RWPE1 (cell line): Measurements from ENCODE around the gene KRT6C.
"Not testable (repeated sequence)": the region's sequence is repeated elsewhere in the genome, so short reads cannot be mapped to it uniquely, and the experiment has no call there.

Experiments used
- CTCF ChIA-PET: fragments of 350-600 bp; sonication (Branson Sonifier 250); formaldehyde crosslinking; extraction: SDS; loops from one replicate; lab custom pipeline; 2021; lab: Yijun Ruan, JAX
- POLR2A ChIA-PET: fragments of 400-600 bp; formaldehyde crosslinking; extraction: SDS; loops from one replicate; lab custom pipeline; 2020; ENCODE audit warnings: antibody characterized with exemption; ENCODE audit not compliant: low non-redundant PET; lab: Yijun Ruan, JAX
- DNase-seq: peaks from one replicate; pipeline ENCODE4 v3.0.0; 2012; ENCODE audit warnings: low spot score
- H3K27ac ChIP-seq: fragments of 450-650 bp; 2 replicates; pipeline ENCODE4 v1.5.1; 2017
- TF ChIP-seq, protein P1 (sequence below): fragments of 450-650 bp; conservative IDR thresholded peaks from 2 replicates; pipeline ENCODE4 v1.5.1; 2017; ENCODE audit warnings: low read depth, mild to moderate bottlenecking

The KRT6C gene

DNA sequence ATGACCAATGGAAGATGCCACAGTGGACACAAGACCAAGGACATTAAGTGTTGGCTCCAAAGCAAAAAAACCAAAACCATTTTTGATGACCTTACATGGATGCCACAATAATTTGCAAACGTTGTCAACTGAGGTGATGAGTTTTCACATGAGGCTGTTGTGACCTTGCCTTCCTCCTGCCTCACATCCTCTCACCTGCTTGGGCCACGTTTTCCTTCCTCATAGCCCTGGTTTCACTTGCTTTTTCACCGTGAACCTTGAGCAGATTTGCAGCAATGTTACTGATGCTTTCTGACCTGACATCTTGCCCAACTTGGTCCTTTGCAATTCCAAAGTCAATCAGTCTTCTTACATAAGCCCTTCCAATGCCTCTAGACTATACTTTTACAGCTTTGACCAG, 25.4 kb downstream of the KRT6C start:
- TF ChIP-seq, protein P1, sequence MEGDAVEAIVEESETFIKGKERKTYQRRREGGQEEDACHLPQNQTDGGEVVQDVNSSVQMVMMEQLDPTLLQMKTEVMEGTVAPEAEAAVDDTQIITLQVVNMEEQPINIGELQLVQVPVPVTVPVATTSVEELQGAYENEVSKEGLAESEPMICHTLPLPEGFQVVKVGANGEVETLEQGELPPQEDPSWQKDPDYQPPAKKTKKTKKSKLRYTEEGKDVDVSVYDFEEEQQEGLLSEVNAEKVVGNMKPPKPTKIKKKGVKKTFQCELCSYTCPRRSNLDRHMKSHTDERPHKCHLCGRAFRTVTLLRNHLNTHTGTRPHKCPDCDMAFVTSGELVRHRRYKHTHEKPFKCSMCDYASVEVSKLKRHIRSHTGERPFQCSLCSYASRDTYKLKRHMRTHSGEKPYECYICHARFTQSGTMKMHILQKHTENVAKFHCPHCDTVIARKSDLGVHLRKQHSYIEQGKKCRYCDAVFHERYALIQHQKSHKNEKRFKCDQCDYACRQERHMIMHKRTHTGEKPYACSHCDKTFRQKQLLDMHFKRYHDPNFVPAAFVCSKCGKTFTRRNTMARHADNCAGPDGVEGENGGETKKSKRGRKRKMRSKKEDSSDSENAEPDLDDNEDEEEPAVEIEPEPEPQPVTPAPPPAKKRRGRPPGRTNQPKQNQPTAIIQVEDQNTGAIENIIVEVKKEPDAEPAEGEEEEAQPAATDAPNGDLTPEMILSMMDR = no peak
- POLR2A ChIA-PET = no interaction called here
- H3K27ac ChIP-seq = no peak overlapping the region
- no peak for DNase-seq
- CTCF ChIA-PET = no interaction called here

DNA sequence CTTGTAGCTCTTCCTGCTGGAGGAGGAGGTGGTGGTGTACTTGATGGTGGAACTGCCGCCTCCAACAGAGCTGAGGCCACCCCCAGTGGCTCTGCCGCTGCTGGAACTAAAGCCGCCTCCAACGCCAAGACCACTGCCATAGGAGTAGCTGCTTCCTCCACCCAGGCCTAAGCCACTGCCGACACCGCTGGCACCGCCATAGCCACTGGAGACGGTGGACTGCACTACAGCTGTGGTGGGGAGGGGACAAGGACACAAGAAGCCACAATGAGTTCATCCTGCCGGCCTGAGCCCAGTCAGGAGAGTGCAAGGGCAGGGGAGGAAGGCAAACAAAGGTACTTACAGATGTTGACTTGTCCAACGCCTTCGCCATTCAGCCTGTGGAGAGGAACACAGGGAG, 26.4 kb downstream of the KRT6C start:
- H3K27ac ChIP-seq, DNase-seq, POLR2A ChIA-PET: not testable (repeated sequence)
- CTCF ChIA-PET = interaction anchor here (0.7 kb wide), 1 partner anchor 40 kb away, joined by 3 read pairs; no protein-coding TSS in a partner anchor

DNA sequence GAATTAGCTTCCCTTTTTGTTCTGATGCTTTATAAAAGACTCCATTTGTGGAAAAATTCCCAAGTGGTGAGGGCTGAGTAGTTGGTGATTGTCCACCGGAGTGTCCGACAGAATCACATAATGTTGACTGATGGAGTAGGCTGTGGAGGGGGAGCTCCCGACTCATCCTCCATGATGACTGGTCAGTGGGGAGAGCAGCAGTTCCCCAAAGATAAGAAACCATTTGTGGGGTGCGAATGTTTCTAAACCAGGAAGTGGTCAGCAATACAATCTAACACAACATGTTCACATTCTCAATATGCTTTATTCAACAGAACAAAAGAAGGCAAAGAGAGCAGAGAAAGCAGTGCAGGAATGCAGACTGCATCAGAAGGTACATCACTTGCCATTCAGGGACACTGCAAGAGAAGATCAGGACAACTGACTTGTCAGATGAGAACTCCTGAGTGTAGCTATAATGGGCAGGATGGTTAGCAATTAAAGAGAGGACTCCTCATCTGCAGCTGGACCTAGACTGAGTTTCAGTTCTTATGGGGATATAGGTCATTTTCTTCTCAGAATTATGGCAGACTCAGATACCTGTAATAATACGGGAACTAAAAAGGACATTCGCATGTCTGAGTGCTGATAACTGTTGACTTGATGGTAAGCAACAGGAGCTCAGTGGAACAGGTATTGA, 27.1 kb downstream of the KRT6C start:
- ChIA-PET POLR2A (no interaction called here), CTCF (interaction anchor here (0.5 kb wide), 1 partner anchor 89 kb away, joined by 3 read pairs; no protein-coding TSS in a partner anchor)
- H3K27ac ChIP-seq = no peak overlapping the region
- TF ChIP-seq, protein P1 = no peak
- no peak for DNase-seq

DNA sequence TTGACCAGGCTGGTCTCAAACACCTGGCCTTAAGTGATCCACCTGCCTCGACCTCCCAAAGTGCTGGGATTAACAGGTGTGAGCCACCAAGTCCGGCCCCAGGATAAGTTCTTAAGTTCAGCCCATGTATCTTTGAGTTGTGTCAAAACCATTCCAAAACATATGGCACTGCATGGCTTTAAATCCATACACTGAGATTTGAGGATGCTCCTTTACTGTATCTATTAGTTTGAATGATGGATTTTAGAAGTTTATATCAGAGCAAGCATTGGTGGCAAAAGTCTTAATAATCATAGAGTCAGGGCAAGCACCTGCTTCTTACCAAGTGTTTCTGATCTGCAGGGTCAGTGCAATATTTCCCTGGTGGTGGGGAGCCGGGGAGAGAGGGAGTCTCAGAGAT, 27.7 kb downstream of the KRT6C start:
- DNase-seq = no peak
- TF ChIP-seq, protein P1 = no peak
- POLR2A ChIA-PET = no interaction called here
- CTCF ChIA-PET = interaction anchor here (0.6 kb wide), 1 partner anchor 76 kb away, joined by 3 read pairs; no protein-coding TSS in a partner anchor
- no peak overlapping the region for H3K27ac ChIP-seq

GRCh38 chr12:52444647-52445595, 28.7 kb downstream of the KRT6C start:
- no peak overlapping the region for H3K27ac ChIP-seq
- TF ChIP-seq, protein P1 = no peak
- DNase-seq = no peak
- CTCF ChIA-PET = interaction anchor here (0.6 kb wide), 1 partner anchor 75 kb away, joined by 3 read pairs; no protein-coding TSS in a partner anchor
- POLR2A ChIA-PET = no interaction called here

- no peak for DNase-seq
- H3K27ac ChIP-seq = no peak overlapping the region
- ChIA-PET CTCF (no interaction called here), POLR2A (no interaction called here)
- TF ChIP-seq, protein P1 = no peak
Measured at GRCh38 chr12:52443966-52444365, 29.6 kb downstream of the KRT6C start.
